Common myeloid progenitor, CD34-positive (primary cell): ENCODE results near the gene MAPKAP1.

Experiments
- CTCF ChIA-PET: fragments of 350-600 bp; sonication (Branson Sonifier 250); formaldehyde crosslinking; loops from one replicate; lab custom pipeline; 2021; ENCODE audit warnings: antibody characterized with exemption; lab: Charles Lee
- POLR2A ChIA-PET: fragments of 350-600 bp; sonication (Branson Sonifier 250); formaldehyde crosslinking; loops from one replicate; lab custom pipeline; 2021; ENCODE audit warnings: antibody characterized with exemption; lab: Charles Lee
- DNase-seq, 3 donors: peaks; one replicate each; pipeline versions ENCODE4 v3.0.0 to v3.0.0-alpha.2; 2013
- H3K27ac ChIP-seq, 2 experiments: 1 replicate in 1 of 2; 2 replicates in 1 of 2; pipeline ENCODE4 v1.7.0; 2013; ENCODE audit warnings: inconsistent platforms in 2 of 2, low read length in 2 of 2, mild to moderate bottlenecking in 2 of 2, low read depth in 1 of 2, moderate library complexity in 1 of 2; ENCODE audit not compliant: severe bottlenecking in 2 of 2, insufficient read depth in 1 of 2, poor library complexity in 1 of 2
- H3K27me3 ChIP-seq, 5 experiments: replicated peaks in 2 of 5; 1 replicate in 3 of 5; 2 replicates in 2 of 5; pipeline versions ENCODE4 v1.6.1 to v1.7.0; 2013; ENCODE audit warnings: low read length in 4 of 5, mild to moderate bottlenecking in 2 of 5, moderate library complexity in 2 of 5, inconsistent platforms in 1 of 5; ENCODE audit not compliant: insufficient read depth in 5 of 5, control insufficient read depth in 4 of 5
- H3K36me3 ChIP-seq, 4 experiments: 1 replicate in 2 of 4; 2 replicates in 2 of 4; pipeline versions ENCODE4 v1.6.1 to v1.7.0; 2013; ENCODE audit warnings: low read length in 3 of 4, control low read depth in 1 of 4, mild to moderate bottlenecking in 1 of 4; ENCODE audit not compliant: control insufficient read depth in 4 of 4, insufficient read depth in 4 of 4
- H3K4me1 ChIP-seq, 4 experiments: 1 replicate in 3 of 4; 2 replicates in 1 of 4; pipeline versions ENCODE4 v1.6.1 to v1.7.1; 2013; ENCODE audit warnings: low read length in 3 of 4, mild to moderate bottlenecking in 3 of 4, control low read depth in 1 of 4, inconsistent platforms in 1 of 4, moderate library complexity in 1 of 4; ENCODE audit not compliant: control insufficient read depth in 4 of 4, insufficient read depth in 4 of 4; ENCODE audit errors: control extremely low read depth in 1 of 4
- H3K4me3 ChIP-seq, 7 experiments: 1 replicate in 4 of 7; 2 replicates in 3 of 7; pipeline versions ENCODE4 v1.5.1 to v1.7.0; 2013; ENCODE audit warnings: mild to moderate bottlenecking in 7 of 7, low read length in 6 of 7, moderate library complexity in 6 of 7, inconsistent platforms in 2 of 7, low read depth in 2 of 7, control low read depth in 1 of 7; ENCODE audit not compliant: insufficient read depth in 4 of 7, control insufficient read depth in 1 of 7; ENCODE audit errors: extremely low read depth in 1 of 7
- H3K9me3 ChIP-seq, 5 experiments: 1 replicate in 4 of 5; 2 replicates in 1 of 5; pipeline versions ENCODE4 v1.6.1 to v1.7.1; 2013; ENCODE audit warnings: low read length in 4 of 5, mild to moderate bottlenecking in 2 of 5, inconsistent platforms in 1 of 5, low read depth in 1 of 5, moderate library complexity in 1 of 5; ENCODE audit not compliant: control insufficient read depth in 4 of 5, insufficient read depth in 2 of 5; ENCODE audit errors: control extremely low read depth in 1 of 5
- WGBS: methylation state at CpG from one replicate; pipeline ENCODE4 v1.1.5; 2013; ENCODE audit not compliant: insufficient coverage; 5-methylcytosine and 5-hydroxymethylcytosine counted together

Gene MAPKAP1

GRCh38 chr9:125660557-125660956, 46.5 kb downstream of the MAPKAP1 start:
- ChIA-PET POLR2A (no interaction called here), CTCF (no interaction called here)
- Histone ChIP-seq H3K27me3 (no peaks in the 10 kb centered on the region), H3K4me3 (no peak overlapping the region), H3K27ac (no peak overlapping the region), H3K4me1 (peaks cover 0 to 7% (median 1%) of the 10 kb centered on the region in 4 experiments), H3K9me3 (no peaks in the 10 kb centered on the region), H3K36me3 (peaks cover 0 to 14% (median 6%) of the 10 kb centered on the region in 4 experiments)
- 100% methylated on average over 5 of the region's 6 CpGs for WGBS
- DNase-seq = no peak

GRCh38 chr9:125659954-125660353, 47.1 kb downstream of the MAPKAP1 start:
- Histone ChIP-seq H3K4me1 (peaks cover 0 to 7% (median 1%) of the 10 kb centered on the region in 4 experiments), H3K27me3 (no peaks in the 10 kb centered on the region), H3K27ac (no peak overlapping the region), H3K4me3 (no peak overlapping the region), H3K36me3 (peaks cover 0 to 12% (median 6%) of the 10 kb centered on the region in 4 experiments), H3K9me3 (no peaks in the 10 kb centered on the region)
- POLR2A ChIA-PET = no interaction called here
- 75% methylated on average over 4 of the region's 4 CpGs for WGBS
- DNase-seq = no peak
- CTCF ChIA-PET = interaction anchor here (2.1 kb wide), 1 partner anchor 10 kb away, joined by 6 read pairs; no protein-coding TSS in a partner anchor

- no peak overlapping the region for H3K27ac ChIP-seq
- no peak overlapping the region for H3K4me3 ChIP-seq
- H3K9me3 ChIP-seq = no peaks in the 10 kb centered on the region
- WGBS = 100% methylated on average over 2 of the region's 2 CpGs
- ChIA-PET CTCF (interaction anchor here (0.6 to 2.1 kb wide), 3 partner anchors 9 to 652 kb away, joined by 3 to 6 read pairs (median 3); no protein-coding TSS in a partner anchor), POLR2A (no interaction called here)
- H3K27me3 ChIP-seq = no peaks in the 10 kb centered on the region
- peaks cover 0 to 7% (median 1%) of the 10 kb centered on the region in 4 experiments for H3K4me1 ChIP-seq
- H3K36me3 ChIP-seq = peaks cover 0 to 12% (median 6%) of the 10 kb centered on the region in 4 experiments
- no peak for DNase-seq
These were observed 47.7 kb downstream of the MAPKAP1 start for GRCh38 chr9:125659201-125659840.

GRCh38 chr9:125656560-125656959, 50.4 kb downstream of the MAPKAP1 start:
- WGBS = no CpG with 5 or more reads among the region's 3 CpGs
- Histone ChIP-seq H3K9me3 (no peaks in the 10 kb centered on the region), H3K36me3 (peaks cover 2 to 12% (median 8%) of the 10 kb centered on the region in 4 experiments), H3K27ac (no peak overlapping the region), H3K27me3 (no peaks in the 10 kb centered on the region), H3K4me3 (no peak overlapping the region), H3K4me1 (peaks cover 0 to 8% (median 2%) of the 10 kb centered on the region in 4 experiments)
- DNase-seq = no peak
- ChIA-PET POLR2A (no interaction called here), CTCF (no interaction called here)

GRCh38 chr9:125655691-125656410, 51.2 kb downstream of the MAPKAP1 start:
- peaks cover 0 to 13% (median 2%) of the 10 kb centered on the region in 4 experiments for H3K4me1 ChIP-seq

GRCh38 chr9:125655066-125655633, 51.9 kb downstream of the MAPKAP1 start:
- ChIA-PET POLR2A (no interaction called here), CTCF (no interaction called here)
- H3K27me3 ChIP-seq = no peaks in the 10 kb centered on the region
- H3K4me1 ChIP-seq = peaks cover 3 to 20% (median 6%) of the 10 kb centered on the region in 4 experiments
- WGBS = no CpG with 5 or more reads among the region's 4 CpGs
- no peaks in the 10 kb centered on the region for H3K9me3 ChIP-seq
- DNase-seq = no peak
- H3K4me3 ChIP-seq = no peak overlapping the region
- no peak overlapping the region for H3K27ac ChIP-seq
- H3K36me3 ChIP-seq = peaks cover 2 to 12% (median 10%) of the 10 kb centered on the region in 4 experiments

More at GRCh38 chr9:125655691-125656410, 51.2 kb downstream of the MAPKAP1 start:
- Histone ChIP-seq H3K36me3 (peaks cover 2 to 12% (median 9%) of the 10 kb centered on the region in 4 experiments), H3K27ac (no peak overlapping the region), H3K9me3 (no peaks in the 10 kb centered on the region), H3K4me3 (no peak overlapping the region), H3K27me3 (no peaks in the 10 kb centered on the region)
- ChIA-PET POLR2A (interaction anchor here (0.6 kb wide), 1 partner anchor 13 kb away, joined by 3 read pairs; no protein-coding TSS in a partner anchor), CTCF (no interaction called here)
- 90% methylated on average over 2 of the region's 5 CpGs for WGBS
- DNase-seq = no peak
